HepG2 (cell line): ENCODE measurements around the gene RANBP6. TPM values are rescaled to one million over a fixed set of nuclear protein-coding genes. Genes with fewer than 3 reads are reported as not detected.

Experiments
- ATAC-seq: fragments of 200-7000 bp; cut with Tn5 transposase; 3 replicates; pipeline ENCODE4 v1.9.1; 2020; ENCODE audit warnings: mild to moderate bottlenecking, moderate library complexity
- BruUV-seq: library from RNA; stranded (reverse); fragments of 400-500 nt; replicated peaks from 2 replicates; lab custom pipeline; 2021; lab: Mats Ljungman, UMichigan
- CTCF ChIA-PET: fragments of 300-600 bp; formaldehyde crosslinking; extraction: SDS; loops from one replicate; lab custom pipeline; 2021; ENCODE audit warnings: low total read pairs, inconsistent platforms, low intra/inter-chr PET ratio; lab: Yijun Ruan, JAX
- POLR2A ChIA-PET: fragments of 350-600 bp; sonication (Branson Sonifier 250); formaldehyde crosslinking; loops from one replicate; lab custom pipeline; 2020; ENCODE audit warnings: antibody characterized with exemption, inconsistent platforms; lab: Yijun Ruan, JAX
- DNase-seq: peaks from one replicate; pipeline ENCODE4 v3.0.0-alpha.2; 2015; ENCODE audit warnings: low spot score
- FAIRE-seq: peaks from 3 replicates; lab custom pipeline; 2011; peaks lifted over from hg19 to GRCh38; lab: Jason Lieb, UNC
- H2AFZ ChIP-seq: one replicate; pipeline ENCODE4 v1.6.1; 2011; ENCODE audit warnings: low read length, inconsistent platforms
- H3K27ac ChIP-seq: fragments of 300-600 bp; 3 replicates; pipeline ENCODE4 v1.8.0; 2011; ENCODE audit warnings: mixed run types, mild to moderate bottlenecking, mixed read lengths, low read length, inconsistent platforms; ENCODE audit not compliant: insufficient read depth; ENCODE audit errors: extremely low read length
- H3K27me3 ChIP-seq, 2 experiments: fragments of 200-600 bp in 1 of 2; 2 replicates in 1 of 2; 3 replicates in 1 of 2; pipeline versions ENCODE4 v1.6.0 to v1.8.0; 2011; ENCODE audit warnings: low read length in 2 of 2, mild to moderate bottlenecking in 2 of 2, moderate library complexity in 2 of 2, inconsistent platforms in 1 of 2; ENCODE audit not compliant: insufficient read depth in 2 of 2, control insufficient read depth in 1 of 2
- H3K36me3 ChIP-seq, 2 experiments: fragments of 200-600 bp in 1 of 2; replicated peaks in 1 of 2; 2 replicates in 1 of 2; 3 replicates in 1 of 2; pipeline versions ENCODE4 v1.5.1 to v1.8.0; 2011; ENCODE audit warnings: low read length in 2 of 2, inconsistent platforms in 1 of 2; ENCODE audit not compliant: insufficient read depth in 2 of 2, control insufficient read depth in 1 of 2
- H3K4me1 ChIP-seq: 2 replicates; pipeline ENCODE4 v1.5.1; 2012; ENCODE audit warnings: low read length, inconsistent platforms; ENCODE audit not compliant: insufficient read depth
- H3K4me2 ChIP-seq: 2 replicates; pipeline ENCODE4 v1.6.0; 2011; ENCODE audit warnings: low read depth, low read length, inconsistent platforms
- H3K4me3 ChIP-seq, 3 experiments: fragments of 200-600 bp in 1 of 3; sonication (generic), shearing (Covaris generic) in 1 of 3; replicated peaks in 1 of 3; 2 replicates each; pipeline ENCODE4 v1.5.1; 2011 to 2016; ENCODE audit warnings: low read length in 3 of 3, inconsistent platforms in 2 of 3, low read depth in 2 of 3, mild to moderate bottlenecking in 2 of 3, control low read depth in 1 of 3, mixed read lengths in 1 of 3; ENCODE audit not compliant: insufficient read depth in 1 of 3
- H3K79me2 ChIP-seq: one replicate; pipeline ENCODE4 v1.6.1; 2011; ENCODE audit warnings: low read length, inconsistent platforms; ENCODE audit not compliant: insufficient read depth
- H3K9ac ChIP-seq: 2 replicates; pipeline ENCODE4 v1.6.0; 2011; ENCODE audit warnings: mild to moderate bottlenecking, low read depth, low read length, inconsistent platforms; ENCODE audit not compliant: insufficient read depth
- H3K9me3 ChIP-seq: 2 replicates; pipeline ENCODE4 v1.5.1; 2012; ENCODE audit warnings: mild to moderate bottlenecking, low read length
- H4K20me1 ChIP-seq: 2 replicates; pipeline ENCODE4 v1.6.0; 2011; ENCODE audit warnings: inconsistent platforms, mild to moderate bottlenecking, low read length, moderate library complexity; ENCODE audit not compliant: insufficient read depth
- KLF16 ChIP-seq, 2 experiments: sonication (generic) in 1 of 2; formaldehyde crosslinking in 1 of 2; IDR thresholded peaks; 2 replicates each; pipeline versions ENCODE4 v1.6.1 to v1.8.0; 2016 to 2023; ENCODE audit warnings: missing genetic modification reagents in 2 of 2, missing compliant biosample characterization in 1 of 2
- LRRFIP1 ChIP-seq: sonication (generic); formaldehyde crosslinking; conservative IDR thresholded peaks from 2 replicates; pipeline ENCODE4 v1.4.0; 2020; ENCODE audit warnings: missing genetic modification reagents
- NAIF1 ChIP-seq: sonication (generic); formaldehyde crosslinking; IDR thresholded peaks from 2 replicates; pipeline ENCODE4 v1.5.0; 2020; ENCODE audit warnings: mild to moderate bottlenecking, missing genetic modification reagents, borderline replicate concordance
- NFYC ChIP-seq: IDR thresholded peaks from 2 replicates; pipeline ENCODE4 v1.6.1; 2016; ENCODE audit warnings: missing genetic modification reagents, missing compliant biosample characterization
- PAX8 ChIP-seq: sonication (generic); formaldehyde crosslinking; IDR thresholded peaks from 2 replicates; pipeline ENCODE4 v1.8.0; 2022; ENCODE audit warnings: mild to moderate bottlenecking, missing genetic modification reagents, borderline replicate concordance
- POGK ChIP-seq: sonication (generic); formaldehyde crosslinking; conservative IDR thresholded peaks from 2 replicates; pipeline ENCODE4 v1.8.0; 2022; ENCODE audit warnings: mild to moderate bottlenecking, moderate library complexity, missing genetic modification reagents
- POLR2A ChIP-seq, 2 experiments: IDR thresholded peaks; 2 replicates each; pipeline ENCODE4 v1.6.1; 2011; ENCODE audit warnings: low read depth in 2 of 2, low read length in 2 of 2, mild to moderate bottlenecking in 1 of 2, moderate library complexity in 1 of 2; ENCODE audit not compliant: insufficient read depth in 1 of 2
- SRY ChIP-seq: sonication (generic); formaldehyde crosslinking; IDR thresholded peaks from 2 replicates; pipeline ENCODE4 v1.8.0; 2022; ENCODE audit warnings: mild to moderate bottlenecking, missing genetic modification reagents
- SSRP1 ChIP-seq: IDR thresholded peaks from 2 replicates; pipeline ENCODE4 v1.6.1; 2016; ENCODE audit warnings: control low read depth
- THAP8 ChIP-seq: sonication (generic); formaldehyde crosslinking; IDR thresholded peaks from 2 replicates; pipeline ENCODE4 v1.5.1; 2020; ENCODE audit warnings: missing genetic modification reagents, mild to moderate bottlenecking, borderline replicate concordance
- ZNF138 ChIP-seq: sonication (generic); formaldehyde crosslinking; IDR thresholded peaks from 2 replicates; pipeline ENCODE4 v1.5.0; 2020; ENCODE audit warnings: mild to moderate bottlenecking, low read depth, missing genetic modification reagents
- ZNF619 ChIP-seq: sonication (generic); formaldehyde crosslinking; IDR thresholded peaks from 2 replicates; pipeline ENCODE4 v1.4.0; 2020; ENCODE audit warnings: mild to moderate bottlenecking, missing genetic modification reagents
- ZNF713 ChIP-seq: sonication (generic); formaldehyde crosslinking; IDR thresholded peaks from 2 replicates; pipeline ENCODE4 v1.4.0; 2020; ENCODE audit warnings: mild to moderate bottlenecking, missing genetic modification reagents
- WGBS: methylation state at CpG from one replicate; pipeline ENCODE4 v1.1.6; 2017; ENCODE audit warnings: low lambda C conversion rate; 5-methylcytosine and 5-hydroxymethylcytosine counted together
- in situ Hi-C: cut with HindIII; loops from 2 replicates; pipeline ENCODE4 v1.10.0; 2017; ENCODE audit warnings: low pct_unique_long_range_greater_than_20kb; ENCODE audit not compliant: extremely low pct_ligation_motif_present
- intact Hi-C: fragments of 100-400 bp; cut with micrococcal nuclease; formaldehyde crosslinking; loops from one replicate; pipeline ENCODE4 v1.10.0; 2022; ENCODE audit not compliant: unreplicated experiment
- polyA plus RNA-seq, 8 experiments: library from polyadenylated mRNA; depleted of rRNA in 3 of 8; stranded (reverse) in 7 of 8; unstranded in 1 of 8; fragments of >200 nt; fragmentation: Illumina TruSeq in 4 of 8; extraction: Trizol in 4 of 8; gene quantifications; 2 replicates each; pipeline versions ENCODE4 v1.2.1 to v1.2.3, GENCODE V29; 2011 to 2016; ENCODE audit warnings: low read depth in 4 of 8, missing spikeins in 1 of 8, mixed read lengths in 1 of 8; ENCODE audit not compliant: insufficient read depth in 1 of 8
- total RNA-seq, 5 experiments: library from RNA; depleted of rRNA; stranded (reverse); fragments of >200 nt; fragmentation: Illumina TruSeq; extraction: Trizol; gene quantifications; 2 replicates each; pipeline ENCODE4 v1.2.3, GENCODE V29; 2016; ENCODE audit warnings: low read depth in 1 of 5

The RANBP6 gene
- total and polyA plus RNA-seq, 2 of the 13 experiments (the other 11 are each of a cell fraction or from before 2014, with no cell fraction given), result 7.5 to 26.0 TPM

- Histone ChIP-seq H3K9me3 (no peaks in the 10 kb centered on the region), H4K20me1 (no peaks in the 10 kb centered on the region), H3K4me2 (no peak overlapping the region)
- DNase-seq, result no peak
- CTCF ChIA-PET, result no interaction called here
- WGBS, result 95% methylated on average over 2 of the region's 2 CpGs
- no peak for ATAC-seq
- POLR2A ChIA-PET, result no interaction called here
- TF ChIP-seq NFYC (CRISPR knock-in tag), result no peak
- TF ChIP-seq, all 625 proteins: peak for 0
- Histone ChIP-seq H3K9ac (no peak overlapping the region), H3K4me1 (peaks cover 5% of the 10 kb centered on the region), H3K27ac (no peak overlapping the region), H2AFZ (no peak overlapping the region), H3K4me3 (no peak overlapping the region), H3K36me3 (peaks cover 0 to 9% of the 10 kb centered on the region in 2 experiments; a peak in 1 of 5 replicates), H3K79me2 (peaks cover 51% of the 10 kb centered on the region), H3K27me3 (no peaks in the 10 kb centered on the region)
- BruUV-seq, result no TSS peak
- intact Hi-C loops (no loop called here), in situ Hi-C loops (no loop called here)
- no peak for FAIRE-seq
Observed at GRCh38 chr9:5999443-6000101, 15.9 kb downstream of the RANBP6 start.

GRCh38 chr9:5994493-5994892, 20.9 kb downstream of the RANBP6 start:
- Histone ChIP-seq H3K9ac (no peak overlapping the region), H3K4me2 (no peak overlapping the region), H3K27me3 (no peaks in the 10 kb centered on the region), H3K79me2 (peaks cover 26% of the 10 kb centered on the region), H4K20me1 (no peaks in the 10 kb centered on the region), H3K9me3 (no peaks in the 10 kb centered on the region), H3K36me3 (no peaks in the 10 kb centered on the region), H2AFZ (no peak overlapping the region), H3K4me1 (no peaks in the 10 kb centered on the region), H3K27ac (no peak overlapping the region), H3K4me3 (no peak overlapping the region)
- ChIA-PET CTCF (no interaction called here), POLR2A (no interaction called here)
- 98% methylated on average over 1 of the region's 1 CpG for WGBS
- TF ChIP-seq NAIF1 (CRISPR knock-in tag) (no peak), ZNF713 (CRISPR knock-in tag) (no peak), PAX8 (CRISPR knock-in tag) (no peak), SSRP1 (CRISPR knock-in tag) (no peak), LRRFIP1 (CRISPR knock-in tag) (no peak), ZNF138 (no peak), POGK (CRISPR knock-in tag) (no peak), THAP8 (CRISPR knock-in tag) (no peak), KLF16 (CRISPR knock-in tag; IDR thresholded peaks at IDR 0.05) (no peak), ZNF619 (CRISPR knock-in tag) (no peak), POLR2A (IDR thresholded peaks at IDR 0.05; ENCODE audit: insufficient read depth in 1 of 2, low read depth in 2 of 2, low read length in 2 of 2) (no peak), SRY (no peak)
- intact Hi-C loops (no loop called here), in situ Hi-C loops (no loop called here)
- FAIRE-seq (no peak), ATAC-seq (no peak), DNase-seq (no peak)
- BruUV-seq, result no TSS peak
